A673 (cell line): ENCODE data around the gene CLIC6. TPM values are rescaled to one million over a fixed set of nuclear protein-coding genes. Genes with fewer than 3 reads are reported as not detected.

Experiments
- BruUV-seq: library from RNA; stranded (reverse); fragments of 400-500 nt; replicated peaks from 2 replicates; lab custom pipeline; 2021; lab: Mats Ljungman, UMichigan
- CTCF ChIA-PET: fragments of 300-600 bp; sonication (Branson Sonifier 250); formaldehyde crosslinking; loops from one replicate; lab custom pipeline; 2022; ENCODE audit warnings: antibody characterized with exemption; lab: Charles Lee
- POLR2A ChIA-PET: fragments of 300-600 bp; sonication (Branson Sonifier 250); formaldehyde crosslinking; loops from one replicate; lab custom pipeline; 2022; ENCODE audit warnings: antibody characterized with exemption; ENCODE audit not compliant: low non-redundant PET; lab: Charles Lee
- DNase-seq: peaks from one replicate; pipeline ENCODE4 v3.0.0-alpha.2; 2015; ENCODE audit warnings: low spot score
- H3K27ac ChIP-seq: fragments of 200-600 bp; sonication (generic); 2 replicates; pipeline ENCODE4 v1.5.1; 2016; ENCODE audit warnings: mixed run types, low read depth, mild to moderate bottlenecking, mixed read lengths, antibody characterized with exemption, low read length; ENCODE audit not compliant: poor library complexity, severe bottlenecking
- H3K27me3 ChIP-seq: fragments of 200-600 bp; sonication (generic); replicated peaks from 2 replicates; pipeline ENCODE4 v1.6.1; 2017; ENCODE audit warnings: mixed run types, low read depth, mild to moderate bottlenecking, mixed read lengths, antibody characterized with exemption, low read length; ENCODE audit not compliant: insufficient read depth, poor library complexity
- H3K36me3 ChIP-seq: fragments of 200-600 bp; sonication (generic); 2 replicates; pipeline ENCODE4 v1.6.1; 2016; ENCODE audit warnings: mixed run types, mild to moderate bottlenecking, mixed read lengths, antibody characterized with exemption, low read length; ENCODE audit not compliant: insufficient read depth, poor library complexity, severe bottlenecking
- H3K4me1 ChIP-seq: fragments of 200-600 bp; sonication (generic); 2 replicates; pipeline ENCODE4 v1.6.1; 2017; ENCODE audit warnings: mixed run types, mild to moderate bottlenecking, mixed read lengths, antibody characterized with exemption, low read length; ENCODE audit not compliant: insufficient read depth, poor library complexity, severe bottlenecking
- H3K4me3 ChIP-seq: fragments of 200-600 bp; sonication (generic); 2 replicates; pipeline ENCODE4 v1.5.1; 2016; ENCODE audit warnings: low read depth, mixed run types, mild to moderate bottlenecking, mixed read lengths, low read length; ENCODE audit not compliant: poor library complexity, severe bottlenecking
- H3K9me3 ChIP-seq: fragments of 200-600 bp; sonication (generic); 2 replicates; pipeline ENCODE4 v1.6.1; 2016; ENCODE audit warnings: mixed run types, low read depth, mild to moderate bottlenecking, mixed read lengths, antibody characterized with exemption, low read length; ENCODE audit not compliant: poor library complexity, severe bottlenecking
- CTCF ChIP-seq: fragments of 300-800, 200-600 bp; sonication (generic); conservative IDR thresholded peaks from 2 replicates; pipeline ENCODE4 v1.5.1; 2017; ENCODE audit warnings: low read depth, mild to moderate bottlenecking, antibody characterized with exemption, low read length, moderate library complexity, mixed read lengths
- EZH2 ChIP-seq: fragments of 200-600 bp; sonication (generic); IDR thresholded peaks from 2 replicates; pipeline ENCODE4 v1.6.1; 2017; ENCODE audit warnings: borderline replicate concordance, low read depth, mild to moderate bottlenecking, mixed read lengths, antibody characterized with exemption, low read length; ENCODE audit not compliant: poor library complexity, severe bottlenecking
- intact Hi-C: fragments of 100-400 bp; cut with micrococcal nuclease; formaldehyde crosslinking; loops from one replicate; pipeline ENCODE4 v1.10.0; 2022; ENCODE audit not compliant: unreplicated experiment
- total RNA-seq: library from RNA; stranded (reverse); gene quantifications from 2 replicates; pipeline ENCODE4 v1.2.3, GENCODE V29; 2021

Gene CLIC6
- total RNA-seq, 1 experiment from 2014 or later = not detected

- H3K27ac ChIP-seq = no peak overlapping the region
- no peak for DNase-seq
- H3K27me3 ChIP-seq = no peaks in the 10 kb centered on the region
- no peaks in the 10 kb centered on the region for H3K9me3 ChIP-seq
- H3K36me3 ChIP-seq = no peaks in the 10 kb centered on the region
- no TSS peak for BruUV-seq
- H3K4me3 ChIP-seq = no peak overlapping the region
- peaks cover 10% of the 10 kb centered on the region for H3K4me1 ChIP-seq
- no peak for TF ChIP-seq CTCF
- no peak for TF ChIP-seq EZH2
- POLR2A ChIA-PET = no interaction called here
- intact Hi-C loops = no loop called here
- CTCF ChIA-PET = no interaction called here
Observed at GRCh38 chr21:34705011-34705410, 36.2 kb downstream of the CLIC6 start.

GRCh38 chr21:34706337-34706736 is 37.5 kb downstream of the CLIC6 start:
- CTCF ChIA-PET = no interaction called here

GRCh38 chr21:34707876-34708325 is 39.1 kb downstream of the CLIC6 start:
- TF ChIP-seq EZH2 = no peak
- no peak for TF ChIP-seq CTCF
- Histone ChIP-seq H3K27ac (no peak overlapping the region), H3K4me3 (no peak overlapping the region), H3K27me3 (no peaks in the 10 kb centered on the region), H3K36me3 (no peaks in the 10 kb centered on the region), H3K4me1 (peaks cover 10% of the 10 kb centered on the region), H3K9me3 (no peaks in the 10 kb centered on the region)
- BruUV-seq = no TSS peak
- POLR2A ChIA-PET = no interaction called here
- DNase-seq = no peak
- CTCF ChIA-PET = no interaction called here
- intact Hi-C loops = no loop called here

More at GRCh38 chr21:34706337-34706736, 37.5 kb downstream of the CLIC6 start:
- POLR2A ChIA-PET = no interaction called here
- no peak for DNase-seq
- no peak overlapping the region for H3K27ac ChIP-seq
- no peak overlapping the region for H3K4me3 ChIP-seq
- intact Hi-C loops = no loop called here
- TF ChIP-seq EZH2 = no peak
- no peaks in the 10 kb centered on the region for H3K27me3 ChIP-seq
- H3K36me3 ChIP-seq = no peaks in the 10 kb centered on the region
- H3K9me3 ChIP-seq = no peaks in the 10 kb centered on the region
- H3K4me1 ChIP-seq = peaks cover 10% of the 10 kb centered on the region
- BruUV-seq = no TSS peak

GRCh38 chr21:34713621-34714020 is 44.8 kb downstream of the CLIC6 start:
- Histone ChIP-seq H3K4me1 (peaks cover 8% of the 10 kb centered on the region), H3K9me3 (no peaks in the 10 kb centered on the region), H3K36me3 (no peaks in the 10 kb centered on the region), H3K4me3 (no peak overlapping the region), H3K27me3 (no peaks in the 10 kb centered on the region), H3K27ac (no peak overlapping the region)
- no peak for DNase-seq
- no peak for TF ChIP-seq CTCF
- TF ChIP-seq EZH2 = no peak
- BruUV-seq = no TSS peak
- POLR2A ChIA-PET = no interaction called here
- intact Hi-C loops = no loop called here
- CTCF ChIA-PET = no interaction called here
